HuH-7.5 (cell line): Measurements from ENCODE around the gene CYP27B1.
A peak's percentile ranks its signal among the peaks of the same experiment; 100 is the strongest.
"Not testable (repeated sequence)": the region's sequence is repeated elsewhere in the genome, so short reads cannot be mapped to it uniquely, and the experiment has no call there.

ENCODE experiments used
- DNase-seq: peaks from one replicate; pipeline ENCODE4 v3.0.0; 2011; ENCODE audit warnings: low spot score

The CYP27B1 gene

GRCh38 chr12:57783861-57784260 is 17.0 kb upstream of the CYP27B1 start:
- DNase-seq = no peak

GRCh38 chr12:57783466-57783801 is 16.6 kb upstream of the CYP27B1 start:
- DNase-seq = no peak

DNA sequence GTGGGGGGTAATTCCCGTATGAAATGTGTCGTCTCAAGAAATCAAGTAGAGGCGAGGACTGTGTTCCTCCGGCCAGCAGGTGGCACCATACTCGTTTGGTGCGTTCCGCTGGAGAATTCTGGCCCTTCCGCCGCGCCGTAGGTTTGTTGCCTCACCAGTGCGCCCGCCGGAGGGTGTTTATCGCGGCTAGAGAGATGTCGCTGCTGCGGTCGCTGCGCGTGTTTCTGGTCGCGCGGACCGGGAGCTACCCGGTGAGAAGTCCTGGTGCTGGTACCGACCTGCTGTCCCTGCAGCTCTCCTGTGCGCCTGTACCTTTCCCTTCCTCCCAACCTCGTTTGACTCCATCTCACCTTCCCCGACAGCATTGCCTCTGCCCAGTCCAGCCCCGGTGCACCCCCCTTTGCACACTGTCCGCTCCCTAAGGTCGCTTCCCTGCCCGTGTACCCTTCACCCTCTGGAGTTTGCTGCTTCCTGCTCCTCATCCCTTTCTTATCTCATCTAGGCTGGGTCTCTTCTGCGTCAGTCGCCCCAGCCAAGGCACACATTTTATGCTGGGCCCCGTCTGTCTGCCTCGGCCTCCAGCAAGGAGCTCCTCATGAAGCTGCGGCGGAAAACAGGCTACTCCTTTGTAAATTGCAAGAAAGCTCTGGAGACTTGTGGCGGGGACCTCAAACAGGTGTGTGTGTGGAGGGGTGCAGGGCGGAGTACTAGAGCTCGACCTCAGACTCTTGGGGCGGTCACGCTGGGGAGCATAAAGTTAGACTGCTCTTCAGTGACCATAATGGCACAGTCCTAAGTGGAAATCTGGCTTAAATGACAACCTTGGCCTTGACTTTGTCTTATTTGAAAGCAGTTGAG is 16.0 kb upstream of the CYP27B1 start, which contains the start of gene TSFM:
TSFM (plus strand) TSS at position 180 of the 858 bp plus-strand sequence; CDS start at position 195, 15 bp downstream.
- DNase-seq = peak; percentile 76

- no peak for DNase-seq
Observed at GRCh38 chr12:57782243-57782607, 15.3 kb upstream of the CYP27B1 start.

DNA sequence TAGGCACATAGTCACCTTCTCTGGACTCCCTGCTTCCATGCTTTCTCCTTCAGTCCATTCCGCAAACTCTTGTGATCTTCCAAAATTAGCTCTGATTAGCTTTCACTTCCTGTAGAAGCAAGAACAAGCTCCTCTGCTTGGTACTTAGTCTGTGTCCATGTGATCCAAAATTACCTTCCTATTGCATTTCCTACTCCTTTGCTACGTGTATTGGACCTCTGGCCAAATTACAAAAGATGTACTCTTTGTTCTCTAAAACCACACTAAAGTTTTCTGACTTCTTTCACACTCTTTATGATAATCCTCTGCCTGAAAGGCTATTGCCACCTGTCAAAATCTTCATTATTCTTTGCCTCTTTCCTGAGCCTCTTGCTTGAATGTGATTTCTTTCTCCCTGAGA is 14.9 kb upstream of the CYP27B1 start:
- no peak for DNase-seq

DNA sequence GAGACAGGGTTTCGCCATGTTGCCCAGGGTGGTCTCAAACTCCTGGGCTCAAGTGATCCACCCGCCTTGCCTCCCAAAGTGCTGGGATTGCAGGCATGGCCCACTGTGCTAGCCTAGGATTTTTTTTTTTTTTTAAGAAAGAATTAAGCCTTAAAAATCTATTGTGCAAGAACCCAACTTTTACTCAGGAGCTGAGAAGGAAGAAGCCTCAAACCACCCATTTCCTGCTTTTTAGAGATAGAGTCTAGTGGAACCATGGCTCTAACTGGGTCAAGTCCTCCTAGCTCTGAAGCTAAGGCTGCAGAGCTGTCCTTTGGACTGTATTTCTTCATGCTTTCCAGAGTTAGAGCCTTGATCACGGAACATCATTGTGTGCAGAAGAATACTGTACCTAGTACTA is 14.4 kb upstream of the CYP27B1 start:
- no peak for DNase-seq

DNA sequence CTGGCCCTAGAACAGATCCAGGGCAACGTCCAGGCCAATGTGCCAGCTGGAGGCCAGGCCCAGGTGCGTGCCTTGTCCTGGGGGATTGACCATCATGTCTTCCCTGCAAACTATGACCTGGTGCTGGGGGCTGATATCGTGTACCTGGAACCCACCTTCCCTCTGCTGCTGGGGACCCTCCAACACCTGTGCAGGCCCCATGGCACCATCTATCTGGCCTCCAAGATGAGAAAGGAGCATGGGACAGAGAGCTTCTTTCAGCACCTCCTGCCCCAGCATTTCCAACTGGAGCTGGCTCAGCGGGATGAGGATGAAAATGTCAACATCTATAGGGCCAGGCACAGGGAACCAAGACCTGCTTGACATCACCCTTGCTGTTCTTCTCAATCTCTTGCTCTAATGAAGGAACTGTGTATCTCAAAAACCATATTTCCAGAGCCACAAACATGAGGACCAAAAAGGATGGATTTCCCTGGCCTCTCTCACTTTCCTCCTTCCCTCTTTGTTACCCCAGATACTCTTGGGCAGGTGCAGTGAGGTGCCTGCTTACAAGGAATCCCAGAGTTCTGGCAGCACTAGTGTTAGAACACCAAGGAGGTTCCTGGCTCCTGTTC is 13.5 kb upstream of the CYP27B1 start:
- no peak for DNase-seq

DNA sequence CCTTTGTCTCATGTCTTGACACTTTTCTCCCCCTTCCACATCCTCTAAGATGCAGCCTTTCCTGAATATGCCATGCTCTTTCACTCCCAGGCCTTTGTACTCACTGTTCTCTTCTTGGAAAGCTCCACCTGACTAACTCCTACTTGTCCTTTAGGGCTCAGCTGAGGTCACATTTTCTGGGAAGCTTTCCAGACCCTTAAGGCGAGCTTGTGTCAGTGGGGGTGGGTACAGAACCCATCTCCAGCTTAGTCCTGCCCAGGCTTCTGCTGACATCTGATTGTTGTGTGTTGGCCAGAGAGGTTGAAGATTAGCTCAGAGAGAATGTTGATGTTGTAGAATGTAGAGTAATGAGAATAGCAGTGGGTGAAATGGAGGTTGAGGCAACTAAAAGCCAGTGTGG is 12.9 kb upstream of the CYP27B1 start:
- DNase-seq = no peak

DNA sequence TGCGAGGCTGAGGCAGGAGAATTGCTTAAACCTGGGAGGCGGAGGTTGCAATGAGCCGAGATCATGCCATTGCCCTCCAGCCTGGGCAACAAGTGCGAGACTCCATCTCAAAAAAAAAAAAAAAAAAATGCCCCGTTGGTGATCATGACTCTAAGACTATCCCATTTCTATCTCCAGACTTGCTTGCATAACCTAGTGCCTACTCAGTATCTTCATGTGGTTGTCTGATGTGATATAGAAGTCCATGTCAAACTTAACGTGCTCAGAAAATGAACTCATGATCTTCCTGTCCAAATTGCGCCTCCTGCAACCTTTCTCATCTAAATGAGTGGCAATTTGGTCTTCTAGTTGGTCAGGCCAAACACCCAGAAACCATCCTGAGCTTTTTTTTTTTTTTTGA is 11.0 kb upstream of the CYP27B1 start:
- DNase-seq = no peak

- DNase-seq = no peak
Observed at GRCh38 chr12:57777367-57777766, 10.5 kb upstream of the CYP27B1 start.

DNA sequence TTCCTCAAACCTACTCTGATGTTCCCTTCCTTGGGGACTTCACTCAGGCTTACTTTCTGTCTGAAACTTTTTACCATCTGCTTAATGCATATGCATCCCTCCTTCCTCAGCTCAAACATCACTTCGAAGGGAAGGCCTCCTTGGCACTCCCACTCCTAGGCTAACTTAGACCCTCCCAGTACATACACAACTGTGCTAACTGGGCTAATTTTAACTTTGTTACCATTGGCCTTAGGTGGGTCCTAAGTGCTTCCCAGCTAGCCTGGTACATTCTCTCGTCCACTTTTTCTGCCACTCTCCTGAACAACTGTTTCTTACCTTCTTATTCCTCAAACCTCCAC is 9.3 kb upstream of the CYP27B1 start:
- no peak for DNase-seq

DNA sequence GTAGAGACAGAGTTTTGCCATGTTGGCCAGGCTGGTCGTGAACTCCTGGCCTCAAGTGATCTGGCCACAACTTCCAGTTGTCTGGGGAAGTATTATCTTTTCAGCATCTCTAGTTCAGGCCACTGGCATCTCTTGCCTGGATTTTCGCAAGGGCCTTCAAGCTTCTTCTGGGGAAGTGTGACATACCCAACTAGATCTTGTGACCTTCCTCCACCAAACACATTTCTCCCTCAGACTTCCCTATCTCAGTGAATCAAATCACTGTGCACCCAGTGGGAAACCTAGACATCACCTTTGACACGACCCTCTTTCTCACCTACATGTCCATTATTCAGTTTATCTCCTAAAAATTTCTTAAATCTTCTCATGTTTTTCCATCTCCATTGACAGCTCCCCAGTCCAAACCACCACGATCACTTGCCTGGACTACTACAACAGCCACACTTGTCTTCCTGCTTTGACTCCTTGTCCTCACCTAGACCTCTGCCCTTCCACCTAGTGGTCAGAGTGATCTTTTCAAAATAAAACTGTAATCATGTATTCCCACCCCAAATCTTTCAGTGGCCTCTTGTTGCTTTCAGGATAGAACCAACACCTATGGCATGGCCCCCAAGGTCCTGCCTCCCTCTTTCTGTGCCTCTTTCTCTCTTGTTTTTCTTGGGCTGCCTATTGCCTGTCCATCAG is 8.8 kb upstream of the CYP27B1 start:
- no peak for DNase-seq

- DNase-seq = no peak
Observed at GRCh38 chr12:57775044-57775443, 8.2 kb upstream of the CYP27B1 start.

DNA sequence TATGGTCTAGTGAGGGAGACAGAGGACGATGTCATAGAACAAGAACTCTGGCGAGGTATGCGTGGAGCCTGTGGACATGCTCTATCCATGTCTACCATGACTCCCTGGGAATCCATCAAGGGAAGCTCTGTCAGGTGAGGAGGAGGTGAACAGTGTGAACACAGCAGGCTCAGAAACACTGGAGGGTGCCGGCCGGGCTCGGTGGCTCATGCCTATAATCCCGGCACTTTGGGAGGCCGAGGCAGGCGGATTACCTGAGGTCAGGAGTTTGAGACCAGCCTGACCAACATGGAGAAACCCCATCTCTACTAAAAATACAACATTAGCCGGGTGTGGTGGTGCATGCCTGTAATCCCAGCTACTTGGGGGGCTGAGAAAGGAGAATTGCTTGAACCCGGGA is 7.8 kb upstream of the CYP27B1 start:
- DNase-seq = not testable (repeated sequence)

- DNase-seq = peak; percentile 52
Observed at GRCh38 chr12:57772429-57773322, 5.8 kb upstream of the CYP27B1 start, which contains the start of gene EEF1AKMT3. Gene EEF1AKMT3, plus strand, starts transcription at chr12:57772614. Its CDS starts 111 bp downstream, at chr12:57772725.

DNA sequence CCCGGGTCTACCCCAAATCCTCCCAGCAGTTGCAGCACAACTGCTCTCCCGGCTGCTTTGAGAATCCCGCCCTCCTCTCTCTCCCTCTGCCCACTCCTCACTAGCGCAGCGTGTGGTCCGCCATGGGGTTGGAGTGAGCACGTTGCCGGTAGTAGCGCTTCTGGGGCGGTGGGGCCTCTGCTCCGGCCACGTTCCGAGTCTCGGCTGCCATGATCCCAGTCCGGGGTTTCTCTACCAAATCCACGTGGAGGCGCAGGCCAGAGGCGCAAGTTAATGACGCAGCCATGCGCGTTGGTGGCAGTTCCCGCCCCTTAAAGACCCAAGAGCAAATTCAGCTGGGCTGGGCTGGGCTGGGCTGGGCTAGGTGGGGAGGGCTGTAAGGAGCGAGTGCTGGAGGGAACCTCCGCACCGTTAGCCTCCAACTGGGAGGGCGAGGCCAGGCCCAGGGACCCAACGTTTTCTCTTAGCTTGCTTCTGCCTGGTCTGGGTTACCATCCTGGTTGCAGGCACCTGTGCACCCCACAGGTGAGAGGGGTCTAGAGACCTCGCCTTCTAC is 5.1 kb upstream of the CYP27B1 start, which contains the start of gene METTL1:
METTL1 (minus strand) TSS at position 233 of the 556 bp plus-strand sequence; CDS start at position 211, 22 bp downstream.
- DNase-seq = peak; percentile 93

DNA sequence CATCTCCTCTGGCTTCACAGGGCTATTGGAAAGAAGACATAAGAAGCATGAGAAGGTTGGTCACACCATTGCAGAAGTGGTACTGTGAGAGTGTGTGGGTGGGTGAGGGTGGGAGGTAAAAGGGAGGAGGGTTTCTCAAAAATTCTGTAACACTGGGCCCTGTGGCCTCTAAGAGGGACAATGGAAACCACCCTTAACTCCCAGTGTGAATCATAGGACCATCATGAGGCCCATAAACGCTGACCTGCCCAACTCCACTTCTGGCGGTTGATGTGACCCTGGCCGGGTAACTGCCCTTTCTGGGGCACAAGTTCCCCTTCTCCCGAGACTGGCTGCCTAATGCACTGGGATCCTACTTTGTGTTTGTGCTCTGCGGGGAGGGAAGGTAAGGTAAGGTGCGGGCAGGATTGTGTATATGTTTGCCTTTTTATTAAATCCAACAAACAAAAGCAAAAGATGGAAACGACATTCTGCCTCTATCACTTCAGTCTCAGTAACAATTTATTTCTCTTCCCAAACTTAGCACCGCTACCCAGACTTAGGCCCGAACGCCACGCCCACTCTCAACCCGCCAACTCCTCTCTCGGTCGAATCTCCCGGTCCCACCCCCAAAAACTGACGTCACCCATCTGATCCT is 4.5 kb upstream of the CYP27B1 start:
- DNase-seq = peak; percentile 95

DNA sequence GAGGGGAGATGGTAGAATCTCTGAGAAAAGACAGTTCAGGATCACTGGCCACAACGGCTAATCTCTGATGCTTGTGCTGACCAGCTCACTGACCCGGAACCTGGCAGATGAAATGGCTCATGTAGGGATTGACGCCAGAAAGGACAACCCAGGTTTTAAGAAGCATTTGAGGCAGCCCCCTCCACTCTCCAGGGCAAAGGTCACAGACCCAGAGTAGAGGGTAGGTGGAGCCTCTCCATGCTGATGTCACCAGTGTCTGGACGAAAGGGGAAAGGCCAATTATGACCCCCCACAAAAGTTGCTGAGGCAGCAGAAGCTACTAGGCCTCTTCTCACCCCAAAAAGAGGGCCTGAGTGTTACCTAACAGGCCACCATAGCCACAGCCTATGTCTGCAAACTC is 3.9 kb upstream of the CYP27B1 start:
- no peak for DNase-seq

- DNase-seq = no peak
Observed at GRCh38 chr12:57769594-57769993, 2.7 kb upstream of the CYP27B1 start.

DNA sequence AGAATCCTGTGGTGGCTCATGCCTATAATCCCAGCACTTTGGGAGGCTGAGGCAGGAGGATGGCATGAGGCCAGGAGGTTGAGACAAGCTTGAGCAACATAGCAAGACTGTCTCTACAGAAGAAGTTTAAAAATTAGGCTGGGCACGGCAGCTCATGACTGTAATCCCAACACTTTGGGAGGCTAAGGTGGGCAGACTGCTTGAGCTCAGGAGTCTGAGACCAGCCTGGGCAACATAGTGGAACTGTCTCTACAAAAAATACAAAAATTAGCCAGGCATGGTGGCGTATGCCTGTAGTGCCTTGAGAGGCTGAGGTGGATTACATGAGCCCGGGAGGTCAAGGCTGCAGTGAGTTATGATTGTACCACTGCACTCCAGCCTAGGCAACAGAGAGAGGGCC is 998 bp upstream of the CYP27B1 start:
- no peak for DNase-seq

GRCh38 chr12:57767305-57767698 is 424 bp upstream of the CYP27B1 start:
- DNase-seq = no peak
